Heart left ventricle (tissue), 16 donors: Measurements from ENCODE around the gene ING1. TPM values are rescaled to one million over a fixed set of nuclear protein-coding genes. Genes with fewer than 3 reads are reported as not detected.
A peak's percentile ranks its signal among the peaks of the same experiment; 100 is the strongest.
"Not testable (repeated sequence)": the region's sequence is repeated elsewhere in the genome, so short reads cannot be mapped to it uniquely, and the experiment has no call there.

Experiments
- ATAC-seq, 4 donors: fragments of 200-7000 bp; cut with Tn5 transposase; one replicate each; pipeline ENCODE4 v1.9.1; 2020 to 2022; ENCODE audit warnings: moderate library complexity in 4 of 4, mild to moderate bottlenecking in 3 of 4, moderate number of reproducible peaks in 1 of 4
- DNase-seq, 5 donors: peaks; one replicate each; pipeline ENCODE4 v3.0.0-alpha.2; 2020
- H3K27ac ChIP-seq, 12 donors: fragments of 200-600 bp; sonication (generic) in 4 of 12; one replicate each; pipeline versions ENCODE4 v1.5.0 to v1.8.0; 2016 to 2022; ENCODE audit warnings: mild to moderate bottlenecking in 2 of 12
- H3K27me3 ChIP-seq, 9 donors: fragments of 200-600 bp; sonication (generic) in 2 of 9; one replicate each; pipeline versions ENCODE4 v1.5.1 to v1.8.0; 2016 to 2022; ENCODE audit warnings: mild to moderate bottlenecking in 3 of 9
- H3K36me3 ChIP-seq, 9 donors: fragments of 200-600 bp; sonication (generic) in 2 of 9; one replicate each; pipeline versions ENCODE4 v1.5.0 to v1.8.0; 2018 to 2022; ENCODE audit warnings: mild to moderate bottlenecking in 2 of 9
- H3K4me1 ChIP-seq, 12 donors: fragments of 200-600 bp; sonication (generic) in 4 of 12; one replicate each; pipeline versions ENCODE4 v1.5.0 to v1.8.0; 2016 to 2022; ENCODE audit warnings: mild to moderate bottlenecking in 3 of 12
- H3K4me3 ChIP-seq, 12 donors: fragments of 200-600 bp; sonication (generic) in 4 of 12; one replicate each; pipeline versions ENCODE4 v1.5.0 to v1.8.0; 2017 to 2022; ENCODE audit warnings: mild to moderate bottlenecking in 9 of 12, moderate library complexity in 4 of 12
- H3K9me3 ChIP-seq, 12 donors: fragments of 200-600 bp; sonication (generic) in 4 of 12; one replicate each; pipeline versions ENCODE4 v1.5.0 to v1.8.0; 2016 to 2022; ENCODE audit warnings: mild to moderate bottlenecking in 1 of 12
- CTCF ChIP-seq, 12 donors: fragments of 200-600 bp; sonication (generic) in 4 of 12; IDR thresholded peaks; one replicate each; pipeline versions ENCODE4 v1.5.0 to v1.8.0; 2018 to 2022; ENCODE audit warnings: antibody characterized with exemption in 12 of 12, mild to moderate bottlenecking in 5 of 12
- POLR2A ChIP-seq, 2 donors: fragments of 450-650 bp; IDR thresholded peaks; one replicate each; pipeline ENCODE4 v1.6.1; 2017; ENCODE audit warnings: antibody characterized with exemption in 2 of 2, mild to moderate bottlenecking in 2 of 2, moderate library complexity in 2 of 2
- WGBS, 4 donors: extraction: QIAGEN DNeasy Blood & Tissue Kit in 2 of 4; methylation state at CpG; one replicate each; pipeline versions ENCODE4 v1.1.5 to v1.1.7; 2013 to 2018; 5-methylcytosine and 5-hydroxymethylcytosine counted together
- intact Hi-C, 10 donors: fragments of 100-400 bp; cut with DNase I; formaldehyde crosslinking; loops; one replicate each; pipeline versions ENCODE4 v1.11.1 to v1.14.2; 2022
- polyA plus RNA-seq, 2 donors: library from polyadenylated mRNA; stranded (reverse); fragments of 200-250 nt; gene quantifications; one replicate each; pipeline ENCODE4 v1.2.3, GENCODE V29; 2013
- total RNA-seq, 9 donors: library from RNA; depleted of rRNA in 2 of 9; stranded (reverse); fragments of >200 nt in 2 of 9; fragmentation: NEBNext Ultra II Directional in 3 of 9; extraction: Animal tissue kit (Norgen Biotek cat#: 25700) in 3 of 9; gene quantifications; one replicate each; pipeline versions ENCODE4 v1.1.0 to v1.2.4, GENCODE V29; 2016 to 2023
- donor health status: ischemic (EF 13 %, LVEDD 7.1; RV severe dilation, severe dysfunction).
- donor health status: healthy with polysubstance abuse.
- donor health status: DM: no; HTN: yes; CAD: no.
- donor health status: DM: no; HTN: no; CAD: no.
- donor health status: ischemic (EF 25% LVEDD 6.9; RV normal size, moderate dysfunction).
- donor health status: ischemic (EF 25% LVEDD 5.7; RV mildly dilated, moderate dysfunction).
- donor health status: healthy.
- donor health status: DM: yes; HTN: yes; CAD: no.
- donor health status: ischemic (EF 35%, LVEDD 5.7; RV mildly dilated, moderate dysfunction).
- donor health status: nonischemic (EF 11% LVEDD 7.7; RV severe dilation, severe dysfunction).
- donor health status: DM: yes; HTN: yes; CAD: no.
- donor health status: PGD.
- donor health status: ischemic (EF 29% LVEDD 5.4; RV normal size, mild dysfunction).
- donor health status: nonischemic (EF 23%, LVEDD 6.1; RV moderate dilation, normal function).

Gene ING1
- total and polyA plus RNA-seq, 11 donors, result 4.8 to 18.0 (median 6.6) TPM

DNA sequence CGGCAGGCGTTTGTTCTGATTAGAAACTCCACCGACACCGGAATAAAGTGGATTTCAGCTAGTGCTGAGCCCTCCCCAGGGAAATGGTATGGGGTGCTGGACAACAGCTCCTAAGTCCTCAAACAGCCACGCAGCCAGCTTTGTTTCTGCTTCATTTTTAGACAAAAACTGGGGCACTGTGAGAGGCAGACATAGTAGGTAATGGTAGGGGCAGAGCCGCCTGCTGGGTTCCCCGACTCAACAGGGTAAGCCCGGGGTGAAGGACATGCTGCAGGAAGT, 47.3 kb upstream of the ING1 start:
- intact Hi-C loops, result no loop called here
- H3K9me3 ChIP-seq, result peaks cover 0 to 11% (median 0%) of the 10 kb centered on the region in 12 donors
- ATAC-seq (no peak), DNase-seq (no peak)
- H3K27me3 ChIP-seq, result no peaks in the 10 kb centered on the region
- H3K36me3 ChIP-seq, result peaks cover 0 to 93% (median 80%) of the 10 kb centered on the region in 9 donors
- 89 to 94% (median 91%) methylated on average over 4 to 8 of the region's 8 CpGs for WGBS, 4 donors
- TF ChIP-seq POLR2A (IDR thresholded peaks at IDR 0.05) (no peak), CTCF (IDR thresholded peaks at IDR 0.05) (no peak)
- H3K4me1 ChIP-seq, result peaks cover 0 to 29% (median 0%) of the 10 kb centered on the region in 12 donors
- H3K27ac ChIP-seq, result peak overlapping the region in 1 of 12 donors; percentile 74
- H3K4me3 ChIP-seq, result no peak overlapping the region

- Histone ChIP-seq H3K36me3 (peaks cover 0 to 65% (median 52%) of the 10 kb centered on the region in 9 donors), H3K27me3 (no peaks in the 10 kb centered on the region), H3K4me3 (no peak overlapping the region), H3K9me3 (peaks cover 0 to 13% (median 0%) of the 10 kb centered on the region in 12 donors), H3K27ac (no peak overlapping the region), H3K4me1 (peaks cover 0 to 21% (median 0%) of the 10 kb centered on the region in 12 donors)
- DNase-seq (no peak), ATAC-seq (no peak)
- 84 to 91% (median 88%) methylated on average over 9 of the region's 9 CpGs for WGBS, 4 donors
- TF ChIP-seq POLR2A (IDR thresholded peaks at IDR 0.05), result no peak
- no peak for TF ChIP-seq CTCF (IDR thresholded peaks at IDR 0.05)
- intact Hi-C loops, result no loop called here
Observed at GRCh38 chr13:110669036-110669435, 44.5 kb upstream of the ING1 start.

- DNase-seq, H3K27me3 ChIP-seq, H3K27ac ChIP-seq, H3K4me3 ChIP-seq, ATAC-seq, intact Hi-C loops: not testable (repeated sequence)
- 95 to 100% (median 98%) methylated on average over 11 of the region's 11 CpGs for WGBS, 4 donors
- Histone ChIP-seq H3K4me1 (peaks cover 0 to 14% (median 0%) of the 10 kb centered on the region in 12 donors), H3K9me3 (peaks cover 0 to 18% (median 0%) of the 10 kb centered on the region in 12 donors), H3K36me3 (peaks cover 0 to 57% (median 45%) of the 10 kb centered on the region in 9 donors)
Observed at GRCh38 chr13:110669814-110670213, 43.7 kb upstream of the ING1 start.

GRCh38 chr13:110676595-110677587, 36.6 kb upstream of the ING1 start:
- ATAC-seq (peak in 3 of 4 donors; percentile 52 to 76 (median 56)), DNase-seq (peak in 1 of 5 donors; percentile 29)
- TF ChIP-seq CTCF (IDR thresholded peaks at IDR 0.05) (no peak), POLR2A (IDR thresholded peaks at IDR 0.05) (no peak)
- H3K27me3 ChIP-seq, result no peaks in the 10 kb centered on the region
- H3K9me3 ChIP-seq, result peaks cover 0 to 7% (median 0%) of the 10 kb centered on the region in 12 donors
- no peak overlapping the region for H3K4me3 ChIP-seq
- 86 to 94% (median 92%) methylated on average over 14 to 28 of the region's 28 CpGs for WGBS, 4 donors
- intact Hi-C loops, result no loop called here
- H3K27ac ChIP-seq, result peak overlapping the region in 1 of 12 donors; percentile 62
- H3K4me1 ChIP-seq, result peaks cover 0 to 8% (median 0%) of the 10 kb centered on the region in 12 donors
- peaks cover 0 to 51% (median 42%) of the 10 kb centered on the region in 9 donors for H3K36me3 ChIP-seq
